DMS79 (cell line): ENCODE measurements around the gene KIRREL3.

Source experiments
- DNase-seq: peaks from one replicate; lab custom pipeline; 2025; lab: John Stamatoyannopoulos, UW

KIRREL3 gene

DNA sequence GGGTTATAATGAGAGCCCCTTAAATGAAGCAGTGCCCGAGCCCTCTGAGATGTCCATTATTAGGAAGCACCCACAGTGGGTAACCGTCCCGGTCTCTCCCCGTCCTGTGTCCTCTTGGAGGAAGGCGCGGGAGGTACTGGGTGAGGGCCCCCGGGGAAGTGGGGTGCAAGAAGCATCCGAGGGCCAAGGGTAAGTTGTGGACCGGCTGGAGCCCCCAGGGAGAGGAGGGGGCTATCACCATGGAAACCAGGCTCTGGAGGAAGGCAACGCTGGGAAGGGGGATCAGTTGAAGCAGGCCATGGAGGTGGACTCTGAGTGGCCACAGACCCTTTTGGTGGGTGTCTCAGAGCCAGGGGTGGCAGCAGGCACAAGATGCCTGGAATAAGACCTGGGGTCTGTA is 471.5 kb downstream of the KIRREL3 start:
- no peak for DNase-seq

DNA sequence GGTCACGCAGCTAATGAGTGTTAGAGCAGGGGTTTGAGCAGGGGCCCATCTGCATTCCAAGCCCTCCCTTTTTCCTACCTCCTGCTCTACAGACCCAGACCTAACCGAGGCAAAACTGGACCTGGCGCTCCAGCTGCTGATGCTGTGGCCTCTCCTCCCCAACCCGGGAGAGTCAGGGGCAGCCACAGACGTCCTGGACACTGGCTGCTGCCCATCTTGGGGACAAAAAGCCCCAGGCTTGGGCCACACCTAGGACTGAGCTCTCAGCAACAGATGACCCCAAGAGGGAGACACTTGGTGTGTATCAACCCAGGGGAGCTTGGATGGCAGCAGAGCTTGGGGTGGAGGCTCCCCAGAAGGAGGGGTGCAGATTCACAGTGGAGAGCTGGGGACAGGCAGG is 472.5 kb downstream of the KIRREL3 start:
- no peak for DNase-seq

DNA sequence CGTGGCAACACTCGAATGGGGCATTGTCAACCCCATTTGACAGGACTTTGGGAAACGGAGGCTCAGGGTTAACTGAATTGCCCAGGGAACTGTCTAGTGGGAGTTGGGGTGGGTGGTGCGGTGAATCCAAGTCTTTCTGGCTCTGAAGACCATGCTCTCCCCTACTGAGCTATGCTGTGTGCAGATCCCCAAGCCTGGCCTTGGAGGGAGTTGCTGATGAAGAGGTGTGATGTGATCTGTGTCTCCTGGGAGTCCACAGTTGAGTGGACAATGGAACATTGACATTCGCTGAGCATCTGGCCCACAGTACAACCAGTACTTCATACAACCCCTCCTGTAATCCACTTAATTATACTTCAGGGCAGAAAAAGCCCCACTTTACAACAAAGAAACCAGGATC is 472.9 kb downstream of the KIRREL3 start:
- DNase-seq: no peak

DNA sequence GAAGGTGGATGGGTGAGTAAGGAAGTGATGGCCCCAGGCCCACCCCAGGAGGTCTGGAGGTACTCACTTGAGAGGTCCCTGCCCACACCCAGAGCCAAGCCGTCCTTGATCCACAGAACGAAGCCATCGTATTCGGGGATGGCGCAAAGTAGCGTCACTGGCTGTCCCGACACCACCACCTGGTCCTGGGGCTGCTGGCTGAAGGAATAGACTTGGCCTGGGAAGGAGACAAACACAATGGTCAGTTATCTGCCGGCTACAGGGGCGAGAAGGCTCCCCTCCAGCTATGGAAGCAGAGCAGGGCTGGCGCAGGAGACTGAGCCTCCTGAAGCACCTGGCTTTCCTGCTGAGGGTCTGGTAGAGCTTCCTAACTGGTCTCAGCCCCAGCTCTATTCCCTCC is 474.1 kb downstream of the KIRREL3 start:
- DNase-seq: no peak

DNA sequence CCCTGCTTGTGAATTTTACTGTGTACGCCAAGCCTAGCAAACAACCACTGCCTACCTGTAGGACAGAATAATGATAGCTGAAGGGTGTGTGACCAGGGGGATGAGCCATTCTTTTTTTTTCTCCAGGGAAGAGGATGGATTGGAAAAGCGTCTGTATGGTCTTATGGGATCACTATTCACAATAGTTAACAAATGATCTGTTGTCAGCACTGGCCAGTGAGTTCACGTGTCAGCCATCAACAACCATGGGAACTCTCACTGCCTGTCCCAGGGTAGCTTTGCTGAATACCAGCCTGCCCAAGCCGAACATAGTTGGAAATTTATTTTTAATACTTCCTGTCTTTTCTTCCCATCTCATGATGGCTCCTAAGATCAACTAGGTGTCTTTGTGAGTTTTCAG is 474.9 kb downstream of the KIRREL3 start:
- no peak for DNase-seq

DNA sequence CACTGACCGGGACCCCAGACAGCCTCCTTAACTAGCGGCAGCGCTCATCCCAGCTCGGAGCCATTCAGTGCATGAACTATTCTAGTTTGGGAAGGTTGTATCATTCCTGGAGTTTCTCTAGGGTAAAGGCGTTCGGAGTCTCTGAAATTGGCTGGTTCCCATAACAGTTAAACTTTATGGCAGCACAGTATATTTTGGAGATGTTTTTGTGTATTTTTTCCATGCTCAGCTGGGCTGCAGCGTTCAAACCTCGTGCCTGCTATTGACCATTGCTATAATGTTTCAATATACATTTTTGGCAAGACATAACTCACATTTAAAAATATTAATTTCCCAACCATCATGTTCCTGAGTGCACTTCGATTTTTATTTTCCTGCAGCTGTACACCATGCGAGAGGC is 475.4 kb downstream of the KIRREL3 start:
- no peak for DNase-seq

DNA sequence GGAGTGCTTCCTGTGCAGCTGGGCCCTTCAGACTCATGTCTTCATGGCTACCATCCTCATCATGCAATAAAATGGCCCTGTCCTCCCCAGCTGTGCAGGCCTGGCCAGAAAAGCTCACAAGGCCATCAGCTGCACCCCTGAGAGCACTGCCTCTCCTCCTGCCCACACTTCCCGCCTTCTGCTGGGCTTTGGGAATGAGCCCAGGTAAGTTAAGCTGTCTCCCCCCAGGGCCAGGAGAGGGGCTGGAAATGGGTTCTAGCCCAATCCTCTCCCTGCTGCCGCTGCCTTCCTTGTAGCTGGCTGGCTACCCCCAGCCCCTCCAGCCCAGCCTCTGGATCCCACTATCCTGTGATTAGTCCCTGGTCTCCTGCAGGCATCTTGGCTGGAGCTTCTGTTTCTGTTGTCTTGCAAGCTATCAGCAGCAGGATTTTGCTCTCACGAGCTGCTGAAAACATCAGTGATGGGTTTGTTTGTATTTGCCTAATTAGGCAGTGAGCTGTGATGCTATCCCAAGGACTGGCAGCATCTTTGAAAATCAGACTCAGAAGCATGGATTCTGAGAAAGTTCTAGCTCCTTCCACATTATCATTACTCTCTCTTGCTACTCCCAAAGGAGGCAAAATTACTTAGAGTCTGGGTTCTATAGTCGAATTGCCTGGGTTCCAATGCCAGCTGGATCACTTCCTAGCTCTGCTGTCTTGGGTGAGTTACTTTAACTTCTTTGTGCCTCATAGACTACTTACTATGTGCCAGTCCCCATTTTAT is 476.9 kb downstream of the KIRREL3 start:
- DNase-seq: no peak

DNA sequence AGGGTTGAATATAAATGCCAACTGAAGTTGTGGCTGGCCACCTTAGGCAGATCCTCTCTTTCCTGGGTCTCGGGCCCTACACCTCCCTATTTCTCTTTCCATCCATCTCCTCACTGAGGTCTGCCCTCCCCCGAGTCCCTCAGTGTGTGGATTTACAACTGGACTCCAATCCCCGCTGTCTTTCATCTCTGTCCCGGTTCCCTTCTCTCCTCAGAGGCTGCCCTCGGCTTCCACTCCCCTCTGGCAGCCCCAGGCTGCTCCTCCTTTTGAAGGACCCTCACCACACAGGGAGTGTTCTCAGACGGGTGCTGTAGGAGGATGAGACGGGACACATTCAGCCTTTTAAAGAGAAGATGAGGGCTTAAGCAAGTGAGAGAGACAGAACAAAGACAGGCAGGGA is 478.0 kb downstream of the KIRREL3 start:
- no peak for DNase-seq

DNA sequence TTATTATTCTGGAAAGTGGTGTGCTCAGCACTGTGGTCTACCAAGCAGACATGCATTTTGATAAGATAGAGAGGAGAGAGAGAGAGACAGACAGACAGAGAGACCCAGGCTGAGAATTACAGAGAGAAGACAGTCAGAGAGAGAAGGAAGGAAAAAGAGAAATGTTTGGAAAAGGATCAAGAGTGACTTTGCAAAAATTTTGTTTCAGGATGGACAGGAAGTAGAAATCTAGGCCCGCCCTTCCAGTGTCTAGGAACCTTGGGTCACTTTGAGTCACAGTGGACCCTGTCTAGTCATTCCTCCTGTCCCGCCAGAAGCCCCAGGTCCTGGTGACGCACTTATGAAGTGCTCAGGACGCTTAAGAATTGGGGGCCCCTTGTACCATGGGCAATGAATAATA is 478.4 kb downstream of the KIRREL3 start:
- no peak for DNase-seq

DNA sequence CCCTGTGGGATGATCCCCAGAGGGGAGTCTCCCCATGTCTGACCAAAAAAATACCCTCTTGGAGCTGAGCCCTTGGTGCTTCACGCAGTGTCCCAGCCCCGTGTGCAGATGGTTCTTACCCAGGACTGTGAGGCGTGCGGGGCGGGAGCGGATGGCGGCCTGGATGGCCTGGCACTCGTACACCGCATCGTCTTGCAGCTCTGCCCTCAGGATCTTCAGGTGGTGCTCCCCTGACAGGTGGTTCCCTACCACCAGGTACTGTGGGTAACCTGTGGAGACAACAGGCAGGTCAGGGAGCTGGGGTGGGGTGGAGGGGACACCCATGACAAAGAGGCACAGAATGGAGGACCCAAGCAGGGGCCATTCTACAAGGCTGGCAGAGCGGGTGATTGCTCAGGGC is 479.4 kb downstream of the KIRREL3 start:
- DNase-seq: no peak

DNA sequence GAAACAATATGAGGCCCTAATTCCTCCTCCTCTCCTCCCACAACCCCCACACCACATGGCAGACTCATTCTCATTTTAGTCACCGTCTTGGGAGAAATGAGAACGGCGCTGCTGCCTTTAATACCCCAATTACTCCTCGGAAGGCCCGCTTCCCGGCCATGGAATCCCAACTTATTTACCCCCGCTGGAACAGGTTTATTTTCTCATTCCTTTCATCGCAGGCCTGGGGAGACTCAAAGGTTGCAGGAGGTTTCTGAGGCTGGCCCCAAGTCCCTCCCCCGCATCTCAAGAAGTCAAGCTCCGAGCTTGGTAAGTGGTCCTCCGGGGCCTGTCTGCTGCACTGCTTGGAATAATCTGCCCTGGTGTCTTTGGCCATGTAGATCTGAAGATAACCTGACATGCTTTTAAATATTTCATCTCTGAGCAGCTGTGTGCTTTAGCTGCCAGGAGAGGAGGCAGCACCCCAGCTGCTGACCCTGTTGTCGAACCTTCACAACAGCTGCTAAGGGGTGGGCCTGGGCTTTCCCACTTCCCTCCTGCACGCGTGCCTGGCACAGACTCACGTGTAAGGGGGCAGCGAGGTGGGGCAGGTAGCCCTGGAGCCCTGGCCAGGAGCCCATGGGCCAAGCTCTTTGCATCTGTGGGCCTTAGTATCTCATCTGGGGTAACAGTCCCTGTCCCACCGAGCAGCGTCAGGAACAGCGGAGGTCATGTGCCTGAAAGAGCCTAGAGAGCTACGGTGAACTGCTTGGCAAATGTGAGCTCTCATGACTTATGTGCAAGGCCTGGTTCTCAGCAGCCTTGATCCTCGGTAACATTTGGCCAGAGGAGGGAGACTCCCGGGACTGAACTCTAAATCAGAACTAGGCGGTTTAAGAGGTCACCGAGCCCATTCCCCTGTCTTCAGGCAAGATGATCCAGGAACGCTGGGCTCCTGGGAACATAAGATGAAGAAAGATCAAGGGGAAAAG is 480.5 kb downstream of the KIRREL3 start:
- DNase-seq: no peak

DNA sequence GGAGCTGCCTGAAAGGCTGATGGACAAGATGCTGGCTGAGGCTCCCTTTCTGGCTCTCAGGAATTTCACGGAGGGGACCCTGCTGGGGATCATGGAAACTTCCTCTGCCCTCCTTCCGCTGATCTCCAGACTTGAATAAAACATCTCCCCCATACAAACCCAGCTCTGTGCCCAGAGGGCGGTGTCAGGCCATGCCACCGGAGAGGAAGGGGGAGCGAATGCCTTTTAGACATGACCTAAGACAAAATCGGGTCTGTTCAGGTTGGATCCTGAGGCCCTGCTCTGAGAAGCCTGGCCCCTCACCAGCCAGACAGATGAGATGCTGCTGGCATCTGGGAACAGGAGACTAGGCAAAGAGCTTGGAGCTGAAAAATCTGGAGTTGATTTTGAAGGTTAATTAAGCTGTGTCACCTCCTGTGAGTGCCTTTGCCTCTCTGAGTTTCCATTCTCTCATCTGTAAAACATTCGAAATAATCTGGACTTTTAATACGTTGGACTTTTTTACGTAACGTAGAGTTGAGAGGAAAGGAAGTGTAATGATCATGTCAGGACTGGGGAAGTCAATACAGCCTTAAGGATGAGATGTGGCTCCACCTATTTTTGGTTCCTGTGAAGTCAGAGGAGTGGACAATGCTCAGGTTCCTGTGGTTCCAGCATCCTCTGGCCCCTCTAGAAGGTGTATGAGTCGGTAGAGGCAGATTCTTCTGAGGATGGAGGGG is 481.4 kb downstream of the KIRREL3 start:
- DNase-seq: no peak

DNA sequence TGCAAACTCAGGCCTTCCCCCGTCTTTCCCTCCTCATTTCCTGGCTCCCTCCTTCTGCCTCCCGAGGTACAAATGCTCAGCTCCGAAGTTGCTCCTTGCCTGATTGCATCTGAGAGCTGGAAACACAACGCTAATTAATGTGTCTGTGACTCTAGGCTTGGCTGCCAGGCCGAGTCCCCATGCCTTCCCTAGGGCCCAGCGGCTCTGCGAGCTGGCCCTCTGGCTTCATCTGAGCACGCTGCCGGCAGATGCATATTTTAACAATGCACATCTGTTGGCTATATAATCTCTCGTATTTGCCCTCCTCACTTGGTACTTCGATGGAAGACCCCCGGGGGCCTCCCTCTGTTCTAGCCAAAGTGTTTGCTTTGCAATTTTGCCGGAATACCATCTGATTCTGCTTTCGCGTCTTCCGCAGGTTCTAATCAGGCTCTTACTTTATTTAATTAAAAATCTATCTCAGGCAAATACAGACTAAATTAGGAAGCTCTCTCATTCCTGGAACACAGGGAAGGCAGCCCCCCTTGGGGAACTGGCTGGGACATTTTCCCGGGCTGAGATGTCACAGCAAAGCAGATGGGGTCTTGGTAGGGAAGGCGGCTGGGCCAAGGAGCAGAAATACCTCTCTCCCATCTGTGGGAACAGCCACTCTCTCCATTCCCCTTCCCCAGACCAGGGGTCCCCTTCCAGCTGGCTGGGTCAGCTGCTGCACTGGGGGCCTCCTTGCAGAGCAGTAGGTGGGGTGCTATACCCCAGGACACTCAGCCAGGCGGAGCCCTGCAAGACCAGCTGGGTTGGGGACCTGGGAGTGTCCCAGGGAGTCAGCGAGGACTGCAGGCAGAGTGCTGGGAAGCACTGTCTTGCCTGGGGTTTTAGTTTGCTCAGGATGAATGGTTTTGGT is 482.2 kb downstream of the KIRREL3 start:
- no peak for DNase-seq

DNA sequence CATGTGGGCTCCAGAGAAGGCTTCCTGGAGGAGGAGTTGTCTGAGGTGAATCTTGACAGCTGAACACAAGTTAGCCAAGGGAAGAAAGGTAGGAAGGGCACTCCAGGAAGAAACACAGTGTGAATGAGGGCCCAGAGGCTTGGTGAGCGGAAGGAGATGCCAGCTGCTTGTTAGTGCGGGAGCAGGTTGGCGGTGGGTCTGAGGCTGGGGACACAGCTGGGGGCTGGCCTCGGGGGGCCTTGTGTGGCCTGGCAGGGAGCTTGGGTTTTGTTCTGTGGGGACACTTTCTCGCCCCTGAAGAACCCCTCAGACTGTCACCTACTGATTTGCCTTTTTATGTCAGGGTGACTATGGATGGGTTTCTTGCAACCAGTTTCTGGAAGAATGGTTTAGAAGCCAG is 485.1 kb downstream of the KIRREL3 start:
- no peak for DNase-seq

DNA sequence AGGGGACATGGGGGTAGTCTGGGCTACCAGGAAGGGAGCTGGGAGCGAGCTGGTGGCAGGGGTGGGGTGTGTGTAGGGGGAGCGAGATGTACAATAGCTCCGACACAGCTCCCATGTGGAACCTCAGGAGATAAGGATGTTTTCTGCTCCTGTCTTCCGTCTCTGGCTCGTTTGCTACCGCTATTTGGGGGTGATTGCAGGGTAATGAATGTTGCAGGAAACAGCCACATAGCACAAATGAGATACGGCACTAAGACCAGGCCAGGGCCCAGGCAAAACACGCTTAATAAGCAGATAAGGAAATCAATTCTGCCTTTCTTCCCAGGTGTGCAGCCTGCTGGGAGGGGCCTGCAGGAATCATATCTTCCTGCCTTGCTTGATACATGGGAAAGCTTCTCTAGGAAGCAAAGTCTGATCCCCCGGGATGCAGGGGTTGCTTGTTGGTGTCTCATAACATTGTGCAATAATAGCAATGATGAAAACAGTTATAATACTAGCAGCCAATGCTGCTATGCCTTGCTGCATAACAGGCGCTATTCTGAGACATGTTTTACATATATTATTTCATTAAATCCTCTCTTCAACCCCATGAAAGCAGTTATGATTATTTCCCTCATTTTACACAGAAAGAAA is 486.4 kb downstream of the KIRREL3 start:
- no peak for DNase-seq

DNA sequence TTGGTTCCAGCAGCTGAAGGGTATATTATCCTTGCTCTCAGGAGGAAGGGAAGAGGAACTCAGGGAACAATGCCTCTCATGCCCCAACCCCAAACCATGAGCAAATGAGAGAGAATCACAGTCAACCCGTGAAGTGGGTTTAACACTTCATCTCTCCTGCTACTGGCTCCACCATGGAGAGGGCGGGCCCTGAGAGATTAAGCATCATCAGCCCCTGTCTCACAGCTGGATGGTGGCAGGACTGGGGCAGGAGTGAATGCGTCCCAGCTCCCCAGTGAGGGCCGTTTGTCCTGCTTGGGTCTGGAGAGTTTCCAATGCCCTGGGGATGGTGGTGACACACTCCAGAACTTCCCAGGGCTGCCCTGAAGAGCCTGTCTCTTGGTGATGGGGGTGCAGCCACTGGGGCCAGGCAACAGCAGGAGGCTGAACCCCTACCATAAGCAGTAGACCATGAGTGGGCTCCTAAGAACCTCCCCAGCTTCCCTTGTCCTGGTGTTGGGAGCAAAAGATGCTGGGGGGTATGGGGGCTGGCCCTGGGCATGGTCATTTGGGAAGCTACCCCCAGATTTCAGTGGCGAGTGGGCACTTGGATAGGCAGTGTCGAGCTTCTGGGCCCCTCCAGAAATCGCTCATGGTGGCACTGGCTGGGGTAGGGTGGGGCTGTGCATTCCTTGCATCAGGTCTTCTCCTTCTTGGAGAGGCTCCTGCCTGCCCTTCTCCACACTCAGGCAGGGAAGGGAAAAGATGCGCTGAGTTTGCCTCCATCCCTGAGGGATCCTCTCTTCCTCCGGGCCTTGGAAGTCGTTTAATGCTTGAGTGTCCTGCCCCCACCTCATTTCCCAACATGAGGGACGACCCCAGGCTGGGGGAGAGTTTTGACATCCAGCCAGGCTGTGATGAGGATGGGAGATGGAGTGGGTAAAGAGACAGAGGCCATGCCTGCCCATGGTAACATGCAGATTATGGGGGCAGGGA is 487.5 kb downstream of the KIRREL3 start:
- no peak for DNase-seq

DNA sequence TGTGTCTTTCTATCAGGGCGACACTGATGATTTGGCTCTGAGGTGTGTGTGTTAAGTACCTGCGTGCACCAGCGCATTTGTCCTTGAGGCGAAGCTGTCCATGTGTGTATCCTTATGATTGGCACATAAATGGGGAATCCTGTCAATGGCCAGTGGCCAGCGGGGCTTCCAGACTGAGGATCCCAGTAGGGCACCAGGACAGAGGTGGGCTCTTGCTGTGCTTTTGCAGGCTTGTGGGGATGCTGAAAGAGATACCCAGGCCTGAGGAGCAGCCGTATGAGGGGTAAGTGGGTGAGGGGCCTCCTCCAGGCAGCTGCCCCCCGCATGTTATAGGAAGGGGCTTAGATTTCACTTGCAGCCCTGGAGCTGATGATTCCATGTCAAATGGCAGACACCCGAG is 488.3 kb downstream of the KIRREL3 start:
- DNase-seq: no peak

DNA sequence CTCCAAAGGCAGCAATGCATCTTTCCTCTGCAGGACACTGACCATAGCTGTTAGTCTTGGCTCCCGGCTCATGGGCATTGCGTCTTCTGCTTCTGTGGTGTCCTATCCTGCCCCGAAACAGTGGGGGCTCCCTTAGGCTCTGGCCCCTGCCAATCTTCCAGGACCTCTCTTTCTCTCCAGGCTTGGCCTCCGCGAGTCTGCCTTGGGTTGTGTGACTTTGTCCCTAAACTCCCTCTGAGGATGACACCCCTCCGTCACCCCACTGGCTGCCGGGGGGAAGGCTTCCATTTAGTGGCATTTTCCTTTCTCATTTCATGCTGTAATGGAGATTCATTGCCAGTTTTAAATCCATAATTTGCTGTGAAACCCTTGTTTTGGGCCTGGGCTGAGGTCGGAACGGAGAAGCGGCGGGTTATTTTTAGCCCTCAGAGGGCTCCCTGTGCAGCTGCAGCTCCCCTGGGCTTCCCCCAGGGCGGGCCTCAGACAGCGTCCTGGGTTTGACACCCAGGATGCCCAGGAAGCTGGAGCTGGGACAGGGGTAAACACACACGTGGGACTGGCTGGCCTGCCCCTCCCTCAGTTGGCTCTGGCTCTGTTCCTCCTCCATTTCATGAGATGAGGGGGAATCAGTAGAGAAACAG is 489.0 kb downstream of the KIRREL3 start:
- no peak for DNase-seq

DNA sequence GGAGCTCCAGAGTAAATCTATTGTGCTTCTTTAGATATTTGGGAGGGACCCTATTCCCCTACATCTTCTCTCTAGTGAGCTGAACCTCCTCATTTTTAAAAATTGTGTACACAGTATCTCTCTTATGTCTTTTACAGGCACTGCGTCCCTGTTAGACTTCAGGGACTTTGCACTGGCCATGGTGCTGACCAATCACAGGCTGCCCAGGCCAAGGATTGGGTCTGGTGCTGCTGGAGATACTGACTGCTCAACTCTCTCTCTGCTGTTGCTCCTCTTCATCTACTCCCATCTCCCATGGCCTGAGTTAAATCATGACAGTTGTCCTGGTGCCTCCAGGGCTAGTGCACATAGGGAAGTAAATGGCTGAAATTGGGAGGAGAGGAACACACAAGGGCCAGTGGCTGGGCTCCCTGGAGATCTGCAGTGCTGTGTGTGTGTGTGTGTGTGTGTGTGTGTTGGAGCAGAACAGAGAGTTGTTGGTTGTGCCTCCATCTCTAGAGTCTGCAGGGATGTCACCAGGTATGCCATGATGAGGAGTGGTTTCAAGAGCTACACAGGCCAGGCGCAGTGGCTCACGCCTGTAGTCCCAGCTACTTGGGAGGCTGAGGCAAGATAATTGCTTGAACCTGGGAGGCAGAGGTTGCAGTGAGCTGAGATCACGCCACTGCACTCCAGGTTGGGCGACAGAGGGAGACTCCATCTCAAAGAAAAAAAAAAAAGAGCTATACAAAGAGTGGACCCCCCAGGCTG is 489.8 kb downstream of the KIRREL3 start:
- DNase-seq: no peak
